HG02588 (cell line): ENCODE data around the gene HOXC9.

ENCODE experiments used
- ATAC-seq: cut with Tn5 transposase; IDR thresholded peaks from one replicate; pipeline ENCODE4 v1.9.1; 2021; ENCODE audit warnings: mild to moderate bottlenecking, moderate library complexity; ENCODE audit not compliant: unreplicated experiment

The HOXC9 gene

GRCh38 chr12:53999559-54000115, 324 bp upstream of the HOXC9 start:
- ATAC-seq = no peak

- no peak for ATAC-seq
Measured at GRCh38 chr12:54001283-54002187, 1.6 kb downstream of the HOXC9 start.

GRCh38 chr12:54002278-54002914, 2.4 kb downstream of the HOXC9 start:
- ATAC-seq = no peak

- no peak for ATAC-seq
Measured at GRCh38 chr12:54002915-54003389, 3.0 kb downstream of the HOXC9 start.

- ATAC-seq = no peak
Measured at GRCh38 chr12:54003625-54004024, 3.7 kb downstream of the HOXC9 start.

GRCh38 chr12:54004063-54004840, 4.3 kb downstream of the HOXC9 start:
- ATAC-seq = no peak

GRCh38 chr12:54004841-54005530, 5.0 kb downstream of the HOXC9 start:
- no peak for ATAC-seq

GRCh38 chr12:54005531-54005852, 5.5 kb downstream of the HOXC9 start:
- ATAC-seq = no peak

- ATAC-seq = peak; percentile 76
Measured at GRCh38 chr12:54005853-54006558, 6.0 kb downstream of the HOXC9 start.

- ATAC-seq = no peak
Measured at GRCh38 chr12:54006559-54007220, 6.7 kb downstream of the HOXC9 start.

GRCh38 chr12:54007538-54008259, 7.7 kb downstream of the HOXC9 start:
- ATAC-seq = no peak

- ATAC-seq = no peak
Measured at GRCh38 chr12:54008260-54008552, 8.2 kb downstream of the HOXC9 start.

- ATAC-seq = no peak
Measured at GRCh38 chr12:54009171-54010052, 9.5 kb downstream of the HOXC9 start.

GRCh38 chr12:54010053-54010971, 10.4 kb downstream of the HOXC9 start:
- no peak for ATAC-seq

GRCh38 chr12:54010972-54011664, 11.2 kb downstream of the HOXC9 start:
- ATAC-seq = no peak
